Ishikawa (cell line): Measurements from ENCODE around the gene DEPDC5.

Experiments
- CEBPB ChIP-seq: IDR thresholded peaks from 2 replicates; pipeline ENCODE4 v1.6.1; 2012
- CREB1 ChIP-seq: IDR thresholded peaks from 2 replicates; pipeline ENCODE4 v1.6.1; 2012; ENCODE audit warnings: low read depth
- EP300 ChIP-seq: IDR thresholded peaks from 2 replicates; pipeline ENCODE4 v1.6.1; 2012; ENCODE audit warnings: borderline replicate concordance
- FOXM1 ChIP-seq: IDR thresholded peaks from 2 replicates; pipeline ENCODE4 v1.6.1; 2012; ENCODE audit warnings: low read depth, borderline replicate concordance
- RAD21 ChIP-seq: IDR thresholded peaks from 2 replicates; pipeline ENCODE4 v1.6.1; 2012; ENCODE audit warnings: low read depth
- TAF1 ChIP-seq: IDR thresholded peaks from 2 replicates; pipeline ENCODE4 v1.6.1; 2012; ENCODE audit warnings: low read depth, mild to moderate bottlenecking
- TEAD4 ChIP-seq: IDR thresholded peaks from 2 replicates; pipeline ENCODE4 v1.6.1; 2012
- YY1 ChIP-seq: IDR thresholded peaks from 2 replicates; pipeline ENCODE4 v1.6.1; 2012; ENCODE audit warnings: low read depth
- TF ChIP-seq, protein P1 (sequence below): IDR thresholded peaks from 2 replicates; pipeline ENCODE4 v1.6.1; 2012; ENCODE audit warnings: low read depth, mild to moderate bottlenecking
- TF ChIP-seq, protein P2 (sequence below): IDR thresholded peaks from 2 replicates; pipeline ENCODE4 v1.6.1; 2012

DNA sequence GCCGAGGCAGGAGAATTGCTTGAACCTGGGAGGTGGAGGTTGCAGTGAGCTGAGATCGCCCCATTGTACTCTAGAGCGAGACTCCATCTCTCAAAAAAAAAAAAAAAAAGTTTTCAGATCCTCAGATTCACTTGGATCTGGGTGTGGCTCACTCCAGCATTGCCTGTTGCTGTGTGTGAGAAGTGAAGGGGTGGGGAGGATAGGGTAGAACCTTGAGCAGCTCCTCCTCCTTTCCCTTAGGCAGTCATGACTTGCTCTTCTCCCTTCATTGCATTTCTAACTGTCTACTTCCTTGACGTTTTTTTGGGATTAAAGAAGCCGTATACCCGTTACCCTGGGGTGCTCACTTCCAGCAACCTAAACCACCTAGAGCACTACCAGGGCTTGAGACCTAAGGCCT is 127.4 kb downstream of the DEPDC5 start:
- TF ChIP-seq CREB1, result no peak
- TF ChIP-seq TEAD4, result no peak
- TF ChIP-seq RAD21, result no peak
- no peak for TF ChIP-seq YY1
- TF ChIP-seq FOXM1, result no peak
- no peak for TF ChIP-seq TAF1
- no peak for TF ChIP-seq CEBPB
- TF ChIP-seq, protein P1, sequence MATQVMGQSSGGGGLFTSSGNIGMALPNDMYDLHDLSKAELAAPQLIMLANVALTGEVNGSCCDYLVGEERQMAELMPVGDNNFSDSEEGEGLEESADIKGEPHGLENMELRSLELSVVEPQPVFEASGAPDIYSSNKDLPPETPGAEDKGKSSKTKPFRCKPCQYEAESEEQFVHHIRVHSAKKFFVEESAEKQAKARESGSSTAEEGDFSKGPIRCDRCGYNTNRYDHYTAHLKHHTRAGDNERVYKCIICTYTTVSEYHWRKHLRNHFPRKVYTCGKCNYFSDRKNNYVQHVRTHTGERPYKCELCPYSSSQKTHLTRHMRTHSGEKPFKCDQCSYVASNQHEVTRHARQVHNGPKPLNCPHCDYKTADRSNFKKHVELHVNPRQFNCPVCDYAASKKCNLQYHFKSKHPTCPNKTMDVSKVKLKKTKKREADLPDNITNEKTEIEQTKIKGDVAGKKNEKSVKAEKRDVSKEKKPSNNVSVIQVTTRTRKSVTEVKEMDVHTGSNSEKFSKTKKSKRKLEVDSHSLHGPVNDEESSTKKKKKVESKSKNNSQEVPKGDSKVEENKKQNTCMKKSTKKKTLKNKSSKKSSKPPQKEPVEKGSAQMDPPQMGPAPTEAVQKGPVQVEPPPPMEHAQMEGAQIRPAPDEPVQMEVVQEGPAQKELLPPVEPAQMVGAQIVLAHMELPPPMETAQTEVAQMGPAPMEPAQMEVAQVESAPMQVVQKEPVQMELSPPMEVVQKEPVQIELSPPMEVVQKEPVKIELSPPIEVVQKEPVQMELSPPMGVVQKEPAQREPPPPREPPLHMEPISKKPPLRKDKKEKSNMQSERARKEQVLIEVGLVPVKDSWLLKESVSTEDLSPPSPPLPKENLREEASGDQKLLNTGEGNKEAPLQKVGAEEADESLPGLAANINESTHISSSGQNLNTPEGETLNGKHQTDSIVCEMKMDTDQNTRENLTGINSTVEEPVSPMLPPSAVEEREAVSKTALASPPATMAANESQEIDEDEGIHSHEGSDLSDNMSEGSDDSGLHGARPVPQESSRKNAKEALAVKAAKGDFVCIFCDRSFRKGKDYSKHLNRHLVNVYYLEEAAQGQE, result no peak
- TF ChIP-seq, protein P2, sequence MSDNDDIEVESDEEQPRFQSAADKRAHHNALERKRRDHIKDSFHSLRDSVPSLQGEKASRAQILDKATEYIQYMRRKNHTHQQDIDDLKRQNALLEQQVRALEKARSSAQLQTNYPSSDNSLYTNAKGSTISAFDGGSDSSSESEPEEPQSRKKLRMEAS, result no peak
- no peak for TF ChIP-seq EP300
